T47D (cell line): ENCODE measurements around the gene SHMT2.
A peak's percentile ranks its signal among the peaks of the same experiment; 100 is the strongest.

Experiments used
- DNase-seq, 2 experiments: peaks; one replicate each; pipeline versions ENCODE4 v3.0.0 to v3.0.0-alpha.2; 2011 to 2012; ENCODE audit warnings: low read depth in 1 of 2, low spot score in 1 of 2
- JUND ChIP-seq: IDR thresholded peaks from 2 replicates; pipeline ENCODE4 v1.6.1; 2012; ENCODE audit warnings: low read depth
- in situ Hi-C: cut with HindIII; loops from 2 replicates; pipeline ENCODE4 v1.10.0; 2016; ENCODE audit warnings: low sequenced_read_pairs, low pct_unique_long_range_greater_than_20kb

The SHMT2 gene

GRCh38 chr12:57243521-57244311 is 14.2 kb downstream of the SHMT2 start:
- in situ Hi-C loops = no loop called here
- TF ChIP-seq JUND = no peak
- peak; percentile 91 to 93 for DNase-seq

DNA sequence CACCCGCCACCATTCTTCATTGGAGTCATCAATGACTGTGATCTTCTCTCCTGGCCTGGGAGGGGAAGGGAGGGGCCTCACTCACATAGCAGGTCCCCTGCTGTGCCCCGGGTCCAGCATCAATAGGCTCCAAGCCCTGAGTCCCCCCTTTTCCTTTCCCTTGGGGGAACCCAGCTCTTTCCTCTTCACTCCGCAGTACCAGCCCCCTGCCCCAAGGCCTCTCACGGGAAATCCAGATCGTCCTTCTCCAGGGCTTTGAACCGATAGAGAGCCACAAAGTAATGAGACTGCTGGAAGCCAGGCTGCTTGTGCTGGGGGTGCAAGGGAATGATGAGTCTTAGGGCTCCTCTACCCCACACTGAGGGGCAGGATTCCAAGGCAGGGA is 14.8 kb downstream of the SHMT2 start:
- in situ Hi-C loops = no loop called here
- no peak for DNase-seq
- TF ChIP-seq JUND = no peak

GRCh38 chr12:57247041-57247440 is 17.5 kb downstream of the SHMT2 start:
- no peak for DNase-seq
- TF ChIP-seq JUND = no peak
- in situ Hi-C loops = no loop called here

- in situ Hi-C loops = no loop called here
- DNase-seq = no peak
- no peak for TF ChIP-seq JUND
Observed at GRCh38 chr12:57248934-57249742, 19.6 kb downstream of the SHMT2 start.

DNA sequence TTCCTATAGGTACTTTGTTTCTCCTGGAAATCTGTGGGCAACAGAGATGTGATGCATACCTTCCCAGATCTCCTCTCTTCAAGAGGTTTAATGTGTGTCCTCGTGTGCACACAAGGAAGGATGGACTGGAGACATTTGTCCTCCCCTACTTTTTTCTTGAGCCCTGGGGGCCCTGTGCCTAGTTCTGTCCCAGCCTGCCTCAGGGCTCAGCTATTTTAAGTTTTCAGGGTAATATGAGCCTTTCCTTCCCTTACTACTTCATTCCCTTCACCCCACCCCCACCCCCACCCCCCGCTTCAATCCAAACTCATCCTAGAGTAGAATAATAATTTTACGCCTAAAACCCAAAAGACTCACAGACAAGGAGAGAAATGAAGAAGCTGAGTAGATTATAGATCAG is 21.0 kb downstream of the SHMT2 start:
- DNase-seq = no peak
- TF ChIP-seq JUND = no peak
- in situ Hi-C loops = no loop called here

GRCh38 chr12:57250956-57251355 is 21.4 kb downstream of the SHMT2 start, which contains the start of gene STAC3:
STAC3 (minus strand) TSS chr12:57251187; CDS start chr12:57249636, 1,551 bp downstream.
- TF ChIP-seq JUND = no peak
- in situ Hi-C loops = no loop called here
- no peak for DNase-seq

GRCh38 chr12:57254506-57255280 is 25.2 kb downstream of the SHMT2 start:
- no peak for TF ChIP-seq JUND
- in situ Hi-C loops = no loop called here
- DNase-seq = no peak

DNA sequence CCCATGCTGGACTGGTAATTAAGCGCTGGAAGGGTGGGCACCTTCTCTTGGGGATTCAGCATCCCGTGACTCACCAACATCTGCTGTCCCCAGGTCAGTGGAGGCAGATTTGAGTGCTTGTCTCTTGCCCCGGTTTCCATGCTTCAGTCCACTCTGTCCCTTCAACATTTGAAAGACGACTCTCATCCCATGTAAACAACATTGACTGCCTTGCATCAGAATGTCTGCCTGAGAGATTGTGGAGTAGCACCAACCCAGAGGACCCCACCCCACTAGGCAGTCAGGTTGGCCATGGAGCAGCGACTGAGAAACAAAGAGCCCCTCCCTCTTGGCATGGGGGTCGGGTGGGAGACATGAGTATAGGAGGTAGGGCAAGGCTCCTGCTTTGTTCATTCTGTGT is 26.4 kb downstream of the SHMT2 start:
- TF ChIP-seq JUND = no peak
- no peak for DNase-seq
- in situ Hi-C loops = no loop called here

- TF ChIP-seq JUND = no peak
- in situ Hi-C loops = no loop called here
- DNase-seq = no peak
Observed at GRCh38 chr12:57258977-57259970, 29.8 kb downstream of the SHMT2 start.

- no peak for TF ChIP-seq JUND
- in situ Hi-C loops = no loop called here
- no peak for DNase-seq
Observed at GRCh38 chr12:57260366-57260765, 30.9 kb downstream of the SHMT2 start.

GRCh38 chr12:57261428-57261865 is 31.9 kb downstream of the SHMT2 start:
- no peak for TF ChIP-seq JUND
- in situ Hi-C loops = no loop called here
- no peak for DNase-seq
